NCI-H1048 (cell line): ENCODE measurements around the gene ZG16B.

ENCODE experiments used
- DNase-seq: peaks from one replicate; lab custom pipeline; 2025; lab: John Stamatoyannopoulos, UW

ZG16B gene

GRCh38 chr16:2829501-2830354 is at the start of gene ZG16B:
Gene ZG16B, plus strand, starts transcription at chr16:2830303. Its CDS starts 139 bp downstream, at chr16:2830442.
- DNase-seq = no peak

GRCh38 chr16:2782583-2783351 is 47.3 kb upstream of the ZG16B start:
- no peak for DNase-seq

- no peak for DNase-seq
Measured at GRCh38 chr16:2783581-2784357, 46.3 kb upstream of the ZG16B start.

GRCh38 chr16:2784358-2785100 is 45.6 kb upstream of the ZG16B start:
- no peak for DNase-seq

GRCh38 chr16:2785101-2785991 is 44.8 kb upstream of the ZG16B start:
- no peak for DNase-seq

- DNase-seq = no peak
Measured at GRCh38 chr16:2786061-2786825, 43.9 kb upstream of the ZG16B start.

GRCh38 chr16:2786826-2787151 is 43.3 kb upstream of the ZG16B start:
- no peak for DNase-seq

- DNase-seq = no peak
Measured at GRCh38 chr16:2787406-2787805, 42.7 kb upstream of the ZG16B start, which contains the start of gene PRSS33. Gene PRSS33, minus strand, starts transcription at chr16:2787560. Its CDS starts 1,013 bp downstream, at chr16:2786547.

- no peak for DNase-seq
Measured at GRCh38 chr16:2787961-2788360, 42.1 kb upstream of the ZG16B start.

GRCh38 chr16:2790631-2791030 is 39.5 kb upstream of the ZG16B start:
- DNase-seq = no peak

- DNase-seq = no peak
Measured at GRCh38 chr16:2791174-2791573, 38.9 kb upstream of the ZG16B start.

- no peak for DNase-seq
Measured at GRCh38 chr16:2792940-2793339, 37.2 kb upstream of the ZG16B start.

- no peak for DNase-seq
Measured at GRCh38 chr16:2795395-2796143, 34.5 kb upstream of the ZG16B start.

- DNase-seq = no peak
Measured at GRCh38 chr16:2798723-2799204, 31.3 kb upstream of the ZG16B start.

GRCh38 chr16:2799205-2799858 is 30.8 kb upstream of the ZG16B start:
- DNase-seq = no peak

GRCh38 chr16:2799859-2800226 is 30.3 kb upstream of the ZG16B start:
- DNase-seq = no peak

GRCh38 chr16:2803545-2804195 is 26.4 kb upstream of the ZG16B start:
- no peak for DNase-seq

- DNase-seq = no peak
Measured at GRCh38 chr16:2804728-2805127, 25.4 kb upstream of the ZG16B start.
